ENCODE results near the gene ARHGEF17. TPM values are rescaled to one million over a fixed set of nuclear protein-coding genes. Genes with fewer than 3 reads are reported as not detected.

ARHGEF17 gene
- total RNA-seq, 1 donor from 2014 or later: 69.2 TPM

GRCh38 chr11:73330569-73331093 is 22.6 kb downstream of the ARHGEF17 start:
- no peak for DNase-seq (ENCODE audit: low spot score)

GRCh38 chr11:73331138-73331916 is 23.3 kb downstream of the ARHGEF17 start:
- DNase-seq (ENCODE audit: low spot score): no peak

- no peak for DNase-seq (ENCODE audit: low spot score)
These were observed 25.1 kb downstream of the ARHGEF17 start for GRCh38 chr11:73333173-73333572.

GRCh38 chr11:73333640-73334383 is 25.7 kb downstream of the ARHGEF17 start:
- DNase-seq (ENCODE audit: low spot score): no peak

- DNase-seq (ENCODE audit: low spot score): peak; percentile 76
These were observed 26.5 kb downstream of the ARHGEF17 start for GRCh38 chr11:73334384-73335203.

- peak; percentile 83 for DNase-seq (ENCODE audit: low spot score)
These were observed 27.3 kb downstream of the ARHGEF17 start for GRCh38 chr11:73335204-73335923.

GRCh38 chr11:73337846-73338245 is 29.8 kb downstream of the ARHGEF17 start:
- no peak for DNase-seq (ENCODE audit: low spot score)

GRCh38 chr11:73338279-73338678 is 30.2 kb downstream of the ARHGEF17 start:
- no peak for DNase-seq (ENCODE audit: low spot score)

- no peak for DNase-seq (ENCODE audit: low spot score)
These were observed 32.1 kb downstream of the ARHGEF17 start for GRCh38 chr11:73340164-73340563.

GRCh38 chr11:73342633-73343032 is 34.6 kb downstream of the ARHGEF17 start:
- no peak for DNase-seq (ENCODE audit: low spot score)

GRCh38 chr11:73343076-73343873 is 35.2 kb downstream of the ARHGEF17 start:
- DNase-seq (ENCODE audit: low spot score): no peak

GRCh38 chr11:73344191-73344607 is 36.1 kb downstream of the ARHGEF17 start:
- no peak for DNase-seq (ENCODE audit: low spot score)

GRCh38 chr11:73345481-73346160 is 37.5 kb downstream of the ARHGEF17 start:
- no peak for DNase-seq (ENCODE audit: low spot score)

- no peak for DNase-seq (ENCODE audit: low spot score)
These were observed 38.3 kb downstream of the ARHGEF17 start for GRCh38 chr11:73346186-73346935.

- no peak for DNase-seq (ENCODE audit: low spot score)
These were observed 39.0 kb downstream of the ARHGEF17 start for GRCh38 chr11:73347067-73347466.

- no peak for DNase-seq (ENCODE audit: low spot score)
These were observed 40.8 kb downstream of the ARHGEF17 start for GRCh38 chr11:73348838-73349237.

GRCh38 chr11:73349633-73350032 is 41.6 kb downstream of the ARHGEF17 start:
- DNase-seq (ENCODE audit: low spot score): no peak

- peak; percentile 51 for DNase-seq (ENCODE audit: low spot score)
These were observed 43.0 kb downstream of the ARHGEF17 start for GRCh38 chr11:73350908-73351636.

All from mucosa of gallbladder (tissue), 1 donor.